SIG-M5 treated with dmso at 0.1 percent for 504 hours (cell line): ENCODE data around the gene NAPA.

Source experiments
- DNase-seq: peaks from one replicate; lab custom pipeline; 2025; ENCODE audit not compliant: unreplicated experiment; lab: John Stamatoyannopoulos, UW

The NAPA gene

DNA sequence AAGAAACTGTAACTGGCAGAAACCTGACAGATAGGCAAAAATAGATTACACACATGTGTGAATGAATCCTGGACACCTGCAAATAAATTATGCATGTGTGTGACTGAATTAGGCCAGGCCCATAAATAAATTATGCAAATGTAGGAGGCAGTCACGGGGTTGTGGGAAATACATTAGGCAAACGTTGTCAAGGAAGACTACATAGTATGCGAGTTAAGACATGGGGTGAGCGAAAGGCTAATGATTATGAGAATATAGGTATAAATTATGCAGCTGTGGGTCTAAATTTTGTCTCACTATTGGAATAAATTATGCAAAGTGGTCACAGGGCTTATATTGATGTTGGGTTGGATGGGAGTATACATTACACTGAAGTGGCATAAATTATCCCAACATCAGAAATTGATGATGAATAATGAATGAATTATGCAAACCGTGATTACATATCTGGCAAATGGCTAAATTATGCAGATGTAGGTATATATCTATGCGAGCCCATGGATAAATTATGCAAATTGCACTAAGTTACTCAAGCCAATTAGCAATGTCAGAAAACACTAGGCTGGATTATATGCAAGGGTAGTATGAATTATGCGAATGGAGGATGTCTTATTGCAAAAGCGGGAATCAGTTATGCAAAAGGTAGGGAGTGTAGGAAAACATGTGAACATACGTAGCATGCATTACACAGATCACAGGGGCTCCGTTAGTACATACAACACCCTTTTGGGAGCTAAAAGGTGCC, 50.0 kb downstream of the NAPA start:
- DNase-seq = no peak

- DNase-seq = no peak
Observed at GRCh38 chr19:47461876-47462275, 53.0 kb downstream of the NAPA start.

- DNase-seq = no peak
Observed at GRCh38 chr19:47459477-47459876, 55.4 kb downstream of the NAPA start.

DNA sequence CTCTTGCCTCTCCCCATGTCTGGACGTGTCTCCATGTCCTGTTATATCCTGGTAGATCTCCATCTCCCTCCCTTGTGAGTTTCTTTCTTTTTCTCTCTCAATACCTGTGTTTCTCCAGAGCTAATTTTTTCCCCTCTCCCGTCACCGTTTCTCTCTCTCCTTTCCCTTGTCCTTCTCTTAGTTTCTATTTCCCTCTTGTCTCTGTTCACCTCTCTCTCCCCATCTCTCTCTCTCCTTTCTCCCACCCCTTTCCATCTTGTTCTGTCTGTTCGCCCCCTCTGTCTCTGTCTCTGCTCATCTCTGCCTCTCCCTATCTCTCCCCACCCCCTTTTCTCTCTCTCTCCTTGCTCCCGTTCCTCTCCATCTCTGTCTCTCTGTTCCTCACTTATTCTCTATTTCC, 56.2 kb downstream of the NAPA start:
- no peak for DNase-seq

- DNase-seq = no peak
Observed at GRCh38 chr19:47456721-47457474, 58.0 kb downstream of the NAPA start.

GRCh38 chr19:47450478-47450877, 64.4 kb downstream of the NAPA start:
- no peak for DNase-seq

- no peak for DNase-seq
Observed at GRCh38 chr19:47448360-47448727, 66.5 kb downstream of the NAPA start.

- DNase-seq = no peak
Observed at GRCh38 chr19:47447470-47448359, 67.1 kb downstream of the NAPA start.

GRCh38 chr19:47446534-47447469, 68.1 kb downstream of the NAPA start:
- no peak for DNase-seq

DNA sequence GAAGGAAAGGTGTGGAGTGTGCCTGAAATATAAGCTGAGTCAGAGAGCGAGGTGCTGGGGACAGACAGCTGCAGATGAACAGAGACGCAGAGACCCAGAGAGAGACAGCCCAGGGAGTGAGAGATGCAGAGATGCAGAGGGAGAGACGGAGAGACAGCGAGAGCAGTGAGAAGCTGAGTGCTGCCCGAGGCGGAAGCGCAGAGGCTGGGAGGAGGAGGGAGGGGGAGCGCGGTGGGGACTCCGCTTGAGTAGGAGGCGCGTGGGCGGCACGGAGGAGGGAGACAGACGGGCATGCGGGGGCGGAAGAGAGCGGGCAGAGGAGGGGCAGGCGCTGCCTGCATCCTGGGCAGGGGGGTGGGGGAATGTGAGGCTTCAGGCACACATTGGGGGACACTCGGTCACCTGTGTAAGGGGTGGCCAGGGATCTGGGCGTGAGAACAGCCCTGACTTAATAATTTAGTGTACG, 68.9 kb downstream of the NAPA start:
- DNase-seq = peak; percentile 31

GRCh38 chr19:47445527-47445926, 69.3 kb downstream of the NAPA start:
- DNase-seq = no peak

GRCh38 chr19:47444388-47444821, 70.5 kb downstream of the NAPA start:
- no peak for DNase-seq

DNA sequence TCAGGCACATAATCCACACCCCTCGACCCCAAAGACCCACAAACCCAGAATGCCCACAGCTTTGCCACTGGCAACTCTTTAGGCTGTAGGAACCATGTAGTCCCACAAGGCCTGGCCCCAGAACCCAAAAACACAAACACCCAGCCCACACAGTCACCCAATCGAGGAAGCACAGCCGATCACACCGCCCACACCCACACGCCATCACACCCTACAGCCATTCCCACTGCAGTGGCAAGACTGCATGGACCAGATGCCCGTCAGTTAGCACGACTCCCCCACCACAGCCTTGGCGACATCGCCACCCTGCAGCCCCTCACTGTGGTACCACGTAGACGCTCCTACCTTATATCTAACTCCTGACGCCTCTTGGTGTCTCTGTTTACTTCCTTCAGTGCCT, 71.5 kb downstream of the NAPA start:
- no peak for DNase-seq

- DNase-seq = no peak
Observed at GRCh38 chr19:47438793-47439220, 76.1 kb downstream of the NAPA start.
